ENCODE results near the gene AURKAIP1.
A peak's percentile ranks its signal among the peaks of the same experiment; 100 is the strongest.

AURKAIP1 gene

DNA sequence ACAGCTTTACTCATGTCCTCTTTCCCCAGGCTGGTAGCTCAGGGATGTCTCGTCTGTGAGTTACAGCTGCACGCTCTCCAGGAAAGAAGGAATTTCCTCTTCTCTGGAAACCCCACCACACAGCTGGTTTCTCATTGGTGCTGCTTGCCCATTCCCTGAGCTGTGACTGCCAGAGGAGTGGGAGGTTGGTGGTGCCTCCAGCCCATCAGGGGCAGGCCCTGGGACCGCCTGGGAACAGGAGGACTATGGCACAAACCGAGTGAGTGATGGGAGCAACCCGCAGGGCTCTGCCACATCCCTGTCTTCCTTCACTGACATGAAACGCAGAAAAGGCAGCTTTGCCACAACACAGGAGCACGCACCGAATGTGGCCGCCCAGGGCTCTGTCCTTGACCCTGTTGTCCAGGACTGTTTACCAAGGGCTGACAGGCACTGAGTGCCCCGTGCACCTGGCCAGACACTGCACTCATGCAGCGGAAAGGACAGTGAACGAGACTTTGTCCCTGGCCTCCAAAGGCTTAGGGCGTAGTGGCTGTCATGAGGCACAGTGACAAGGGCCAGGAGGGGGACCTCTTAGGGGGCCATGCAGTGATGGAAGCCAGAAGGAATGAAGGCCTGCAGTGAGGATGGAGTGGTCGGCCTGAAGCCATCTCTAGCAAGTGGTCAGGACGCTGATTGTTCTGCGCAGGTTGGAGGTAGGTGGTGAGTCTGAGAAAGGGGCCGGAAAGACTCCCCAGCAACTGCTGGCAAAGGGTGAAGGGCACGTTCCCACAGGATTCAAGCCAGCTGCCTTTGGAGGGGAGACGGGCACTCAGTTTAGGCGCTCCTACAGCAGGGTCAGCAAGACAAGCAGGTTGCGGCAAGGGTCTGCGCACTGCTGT lies 25.8 kb upstream of the AURKAIP1 start:
- Histone ChIP-seq H3K36me3 (peaks cover 70 to 83% (median 77%) of the 10 kb centered on the region in 11 experiments), H3K9me3 (replicated peaks in 1 of 11) (no peaks in the 10 kb centered on the region), H3K4me1 (peaks cover 41 to 79% (median 59%) of the 10 kb centered on the region in 10 experiments), H3K27me3 (no peaks in the 10 kb centered on the region), H3K27ac (peak overlapping the region in 10 of 11 experiments; percentile 74 to 97 (median 94); a peak in 16 of 22 replicates), H3K4me2 (peak overlapping the region; percentile 89 to 99 (median 96)), H4K20me1 (peaks cover 6 to 89% (median 55%) of the 10 kb centered on the region in 11 experiments; a peak in 21 of 22 replicates), H3K4me3 (peak overlapping the region; percentile 83 to 100 (median 92)), H3K9ac (peak overlapping the region; percentile 94 to 99 (median 97))
- TF ChIP-seq Cebpa-rat (IDR thresholded peaks at IDR 0.05) = no peak

- peaks cover 70 to 83% (median 77%) of the 10 kb centered on the region in 11 experiments for H3K36me3 ChIP-seq
These were observed 25.0 kb upstream of the AURKAIP1 start for GRCh38 chr1:1399872-1400575.

DNA sequence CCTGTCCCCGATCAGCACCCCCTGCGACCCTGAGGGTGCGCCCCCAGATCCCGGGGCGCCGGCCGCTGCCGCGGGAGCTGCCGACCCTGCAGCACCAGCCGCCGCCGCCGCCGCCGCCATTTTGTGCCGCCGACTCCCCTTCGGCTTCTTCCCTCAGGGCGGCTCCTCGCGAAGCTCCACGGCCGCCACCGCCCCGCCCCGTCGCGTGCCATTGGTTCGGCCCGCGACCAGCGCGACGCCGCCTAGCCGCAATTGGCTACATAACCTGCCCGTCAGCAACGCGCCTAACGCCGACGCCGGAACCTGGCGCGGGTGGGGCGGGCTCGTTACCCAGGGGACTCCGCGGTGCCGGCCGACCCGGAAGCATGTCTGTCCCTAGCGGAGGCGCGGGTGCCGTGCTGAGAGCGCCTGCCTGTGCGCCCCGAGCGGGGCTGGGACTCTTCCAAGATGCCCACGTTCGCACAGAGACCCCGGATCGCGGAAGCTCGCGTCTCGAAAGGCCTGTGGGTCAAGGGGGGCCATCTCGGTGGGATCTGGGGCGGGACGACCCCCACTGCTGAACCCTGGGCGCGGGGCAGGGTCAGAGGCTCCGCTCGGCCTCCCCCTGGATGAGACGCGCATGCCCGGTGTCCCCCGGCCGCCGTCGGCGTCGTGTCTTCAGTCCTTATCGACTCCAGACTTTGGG lies 24.3 kb upstream of the AURKAIP1 start, which contains the start of gene CCNL2:
TSS of gene CCNL2 (minus strand) at position 149 of the 685 bp plus-strand sequence. CDS start at position 120, 29 bp downstream.
- Histone ChIP-seq H3K36me3 (peaks cover 70 to 83% (median 77%) of the 10 kb centered on the region in 11 experiments), H3K4me1 (peaks cover 31 to 71% (median 48%) of the 10 kb centered on the region in 10 experiments), H3K9ac (peak within 1 kb of the TSS; percentile 94 to 99 (median 97)), H3K4me3 (peak within 1 kb of the TSS; percentile 83 to 100 (median 92)), H3K9me3 (replicated peaks in 1 of 11) (no peaks in the 10 kb centered on the region), H3K27ac (peak within 1 kb of the TSS; percentile 87 to 97 (median 92)), H3K4me2 (peak within 1 kb of the TSS; percentile 89 to 99 (median 97)), H3K27me3 (no peaks in the 10 kb centered on the region), H4K20me1 (peaks cover 13 to 89% (median 59%) of the 10 kb centered on the region in 11 experiments; a peak in 21 of 22 replicates)
- no peak for TF ChIP-seq Cebpa-rat (IDR thresholded peaks at IDR 0.05)

More at GRCh38 chr1:1399872-1400575, 25.0 kb upstream of the AURKAIP1 start:
- Histone ChIP-seq H3K27ac (peak overlapping the region; percentile 74 to 97 (median 92)), H3K4me1 (peaks cover 33 to 78% (median 53%) of the 10 kb centered on the region in 10 experiments), H4K20me1 (peaks cover 13 to 89% (median 58%) of the 10 kb centered on the region in 11 experiments; a peak in 21 of 22 replicates), H3K4me2 (peak overlapping the region; percentile 89 to 99 (median 96)), H3K4me3 (peak overlapping the region; percentile 83 to 100 (median 92)), H3K27me3 (no peaks in the 10 kb centered on the region), H3K9me3 (replicated peaks in 1 of 11) (no peaks in the 10 kb centered on the region), H3K9ac (peak overlapping the region; percentile 94 to 99 (median 97))
- TF ChIP-seq Cebpa-rat (IDR thresholded peaks at IDR 0.05) = no peak

- H3K4me1 ChIP-seq = peaks cover 31 to 65% (median 45%) of the 10 kb centered on the region in 10 experiments
- H3K27me3 ChIP-seq = no peaks in the 10 kb centered on the region
- H3K4me3 ChIP-seq = peak overlapping the region; percentile 83 to 100 (median 92)
- peak overlapping the region; percentile 87 to 97 (median 92) for H3K27ac ChIP-seq
- H4K20me1 ChIP-seq = peaks cover 13 to 89% (median 62%) of the 10 kb centered on the region in 11 experiments; a peak in 21 of 22 replicates
- H3K4me2 ChIP-seq = peak overlapping the region; percentile 83 to 98 (median 94)
- peak overlapping the region; percentile 94 to 99 (median 97) for H3K9ac ChIP-seq
- no peak for TF ChIP-seq Cebpa-rat (IDR thresholded peaks at IDR 0.05)
- H3K9me3 ChIP-seq (replicated peaks in 1 of 11) = no peaks in the 10 kb centered on the region
- H3K36me3 ChIP-seq = peaks cover 71 to 83% (median 78%) of the 10 kb centered on the region in 11 experiments
These were observed 23.7 kb upstream of the AURKAIP1 start for GRCh38 chr1:1398677-1399186.

DNA sequence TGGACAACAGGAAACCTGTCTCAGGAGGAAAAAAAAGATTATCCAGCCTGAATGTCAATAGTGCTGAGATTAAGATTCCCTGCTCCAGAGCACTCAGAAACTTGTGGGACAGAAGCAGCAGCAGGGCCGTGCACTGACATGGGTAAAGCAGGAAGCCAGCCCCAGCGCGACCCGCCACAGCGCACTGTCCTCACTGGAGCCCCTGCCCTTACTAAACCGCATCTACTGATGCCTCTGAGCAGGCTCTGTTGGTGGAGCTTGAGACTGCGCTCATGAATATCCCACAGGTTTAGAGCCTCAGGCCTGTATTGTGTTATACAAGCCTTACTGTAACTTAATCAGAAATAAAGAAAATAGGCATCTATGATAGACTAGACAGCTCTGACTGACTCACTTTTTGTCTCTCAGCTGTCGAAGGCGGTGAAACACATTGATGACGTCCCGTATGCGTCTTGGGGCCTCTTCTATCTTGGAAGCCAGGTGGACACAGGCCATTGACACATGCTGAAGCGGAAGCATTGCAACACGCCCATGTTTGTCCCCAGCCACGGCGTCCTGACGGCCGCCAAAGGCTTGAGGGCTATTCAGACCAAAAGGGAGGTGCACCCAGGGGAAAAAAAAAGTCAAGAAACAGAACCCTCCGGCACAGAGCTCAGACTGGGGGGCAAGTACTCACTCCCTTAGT lies 23.0 kb upstream of the AURKAIP1 start:
- Histone ChIP-seq H3K27ac (peak overlapping the region; percentile 87 to 97 (median 92); a peak in 21 of 22 replicates), H3K4me1 (peaks cover 31 to 57% (median 40%) of the 10 kb centered on the region in 10 experiments), H3K4me2 (peak overlapping the region; percentile 83 to 98 (median 94)), H4K20me1 (peaks cover 15 to 89% (median 62%) of the 10 kb centered on the region in 11 experiments; a peak in 21 of 22 replicates), H3K4me3 (peak overlapping the region; percentile 83 to 100 (median 92)), H3K9ac (peak overlapping the region; percentile 94 to 99 (median 97)), H3K27me3 (no peaks in the 10 kb centered on the region), H3K9me3 (replicated peaks in 1 of 11) (no peaks in the 10 kb centered on the region), H3K36me3 (peaks cover 71 to 83% (median 78%) of the 10 kb centered on the region in 11 experiments)
- TF ChIP-seq Cebpa-rat (IDR thresholded peaks at IDR 0.05) = no peak

DNA sequence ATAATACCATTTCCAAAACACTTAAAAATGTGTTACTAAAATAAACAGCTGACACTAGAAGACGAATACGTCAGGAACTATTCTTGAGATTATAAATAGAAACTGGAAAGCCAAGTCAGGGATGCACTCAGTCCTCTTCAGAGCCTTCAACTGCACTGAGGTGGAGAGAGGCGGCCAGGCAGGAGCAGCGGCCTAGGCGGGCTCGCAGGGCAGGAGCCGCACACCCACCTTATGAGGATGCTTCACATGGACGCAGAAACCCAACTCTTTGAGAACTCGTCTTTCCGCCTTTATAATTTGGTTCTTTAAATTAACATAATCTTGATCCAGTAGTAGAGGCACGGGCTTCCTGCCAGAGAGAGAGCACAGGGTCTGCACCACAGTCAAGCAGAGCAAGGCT lies 20.2 kb upstream of the AURKAIP1 start:
- Histone ChIP-seq H3K4me2 (no peak overlapping the region), H3K4me1 (peaks cover 17 to 46% (median 30%) of the 10 kb centered on the region in 10 experiments), H3K9me3 (replicated peaks in 1 of 11) (peaks cover 0 to 2% (median 0%) of the 10 kb centered on the region in 11 experiments; a peak in 2 of 22 replicates), H3K36me3 (peaks cover 76 to 84% (median 81%) of the 10 kb centered on the region in 11 experiments), H3K27ac (no peak overlapping the region), H3K27me3 (no peaks in the 10 kb centered on the region), H4K20me1 (peaks cover 29 to 87% (median 57%) of the 10 kb centered on the region in 11 experiments; a peak in 20 of 22 replicates), H3K9ac (peak overlapping the region in 3 of 11 experiments; percentile 2 to 18 (median 7); a peak in 4 of 22 replicates), H3K4me3 (no peak overlapping the region)
- TF ChIP-seq Cebpa-rat (IDR thresholded peaks at IDR 0.05) = no peak

GRCh38 chr1:1394116-1394515 lies 19.1 kb upstream of the AURKAIP1 start:
- H3K9ac ChIP-seq = peak overlapping the region in 1 of 11 experiments; percentile 3; a peak in 1 of 22 replicates
- peaks cover 0 to 5% (median 0%) of the 10 kb centered on the region in 11 experiments; a peak in 2 of 22 replicates for H3K9me3 ChIP-seq (replicated peaks in 1 of 11)
- no peak overlapping the region for H3K27ac ChIP-seq
- no peak for TF ChIP-seq Cebpa-rat (IDR thresholded peaks at IDR 0.05)
- no peak overlapping the region for H3K4me2 ChIP-seq
- no peak overlapping the region for H3K4me3 ChIP-seq
- H4K20me1 ChIP-seq = peaks cover 29 to 91% (median 57%) of the 10 kb centered on the region in 11 experiments; a peak in 20 of 22 replicates
- H3K27me3 ChIP-seq = no peaks in the 10 kb centered on the region
- peaks cover 86 to 94% (median 92%) of the 10 kb centered on the region in 11 experiments for H3K36me3 ChIP-seq
- H3K4me1 ChIP-seq = peaks cover 15 to 51% (median 31%) of the 10 kb centered on the region in 10 experiments

Measured in BLaER1 treated with 17β-estradiol and CSF1 and Interleukin-3, amounts not matched to agents 10 nM and 100 nM (cell line).